ENCODE measurements around the gene GARNL3.

Gene GARNL3

GRCh38 chr9:127402401-127403090, 138.0 kb downstream of the GARNL3 start:
- TF ChIP-seq CTCF (conservative IDR thresholded peaks at IDR 0.05; ENCODE audit: low read length) = no peak
- H3K4me3 ChIP-seq (ENCODE audit: low read length) = no peak overlapping the region

GRCh38 chr9:127403507-127404192, 139.1 kb downstream of the GARNL3 start:
- no peak for DNase-seq (ENCODE audit: low read depth)
- H3K4me3 ChIP-seq (ENCODE audit: low read length) = no peak overlapping the region
- TF ChIP-seq CTCF (conservative IDR thresholded peaks at IDR 0.05; ENCODE audit: low read length) = no peak

More at GRCh38 chr9:127402401-127403090, 138.0 kb downstream of the GARNL3 start:
- no peak for DNase-seq (ENCODE audit: low read depth)

- no peak for TF ChIP-seq CTCF (conservative IDR thresholded peaks at IDR 0.05; ENCODE audit: low read length)
- no peak for DNase-seq (ENCODE audit: low read depth)
Measured at GRCh38 chr9:127404631-127405030, 140.1 kb downstream of the GARNL3 start.

GRCh38 chr9:127405344-127406125, 141.0 kb downstream of the GARNL3 start:
- H3K4me3 ChIP-seq (ENCODE audit: low read length) = no peak overlapping the region
- TF ChIP-seq CTCF (conservative IDR thresholded peaks at IDR 0.05; ENCODE audit: low read length) = no peak

More at GRCh38 chr9:127404631-127405030, 140.1 kb downstream of the GARNL3 start:
- no peak overlapping the region for H3K4me3 ChIP-seq (ENCODE audit: low read length)

GRCh38 chr9:127406799-127407491, 142.4 kb downstream of the GARNL3 start:
- no peak for DNase-seq (ENCODE audit: low read depth)
- TF ChIP-seq CTCF (conservative IDR thresholded peaks at IDR 0.05; ENCODE audit: low read length) = no peak
- H3K4me3 ChIP-seq (ENCODE audit: low read length) = no peak overlapping the region

More at GRCh38 chr9:127405344-127406125, 141.0 kb downstream of the GARNL3 start:
- DNase-seq (ENCODE audit: low read depth) = no peak

GRCh38 chr9:127407492-127407843, 142.9 kb downstream of the GARNL3 start:
- H3K4me3 ChIP-seq (ENCODE audit: low read length) = no peak overlapping the region
- no peak for DNase-seq (ENCODE audit: low read depth)
- no peak for TF ChIP-seq CTCF (conservative IDR thresholded peaks at IDR 0.05; ENCODE audit: low read length)
